ENCODE data around the gene CAMKMT. TPM values are rescaled to one million over a fixed set of nuclear protein-coding genes. Genes with fewer than 3 reads are reported as not detected.

Gene CAMKMT
- total RNA-seq, 1 experiment from 2014 or later: 2.7 TPM

DNA sequence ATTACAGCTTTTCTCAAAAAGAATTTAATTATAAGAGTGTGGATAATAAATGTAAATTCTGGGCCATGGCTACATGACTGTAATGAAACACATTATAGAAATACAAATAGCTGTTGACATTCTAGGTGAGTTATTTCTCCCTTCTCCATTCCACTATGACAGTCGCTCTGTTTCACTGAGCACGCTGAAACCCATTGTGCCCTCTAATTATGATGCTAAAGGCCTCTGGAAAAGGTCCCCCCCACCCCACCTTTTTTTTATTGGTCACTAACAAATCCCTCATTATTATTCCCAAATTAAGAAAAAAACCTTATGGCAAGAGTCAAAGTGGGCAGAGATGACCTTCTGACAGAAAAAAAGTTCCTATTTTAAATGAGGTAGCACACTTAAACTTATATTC lies 294.7 kb downstream of the CAMKMT start:
- no peak for ATAC-seq
- H3K9ac ChIP-seq (ENCODE audit: low read length): no peak overlapping the region
- intact Hi-C loops (cut with micrococcal nuclease): no loop called here
- no peaks in the 10 kb centered on the region for H3K9me3 ChIP-seq (ENCODE audit: low read length)
- ChIA-PET POLR2A (ENCODE audit: unreplicated experiment) (no interaction called here), CTCF (no interaction called here)
- TF ChIP-seq EZH2phosphoT487 (IDR thresholded peaks at IDR 0.05; ENCODE audit: borderline replicate concordance, low read length) (no peak), EZH2 (IDR thresholded peaks at IDR 0.05; ENCODE audit: low read length, unreplicated experiment) (no peak)
- TF ChIP-seq, protein P1, sequence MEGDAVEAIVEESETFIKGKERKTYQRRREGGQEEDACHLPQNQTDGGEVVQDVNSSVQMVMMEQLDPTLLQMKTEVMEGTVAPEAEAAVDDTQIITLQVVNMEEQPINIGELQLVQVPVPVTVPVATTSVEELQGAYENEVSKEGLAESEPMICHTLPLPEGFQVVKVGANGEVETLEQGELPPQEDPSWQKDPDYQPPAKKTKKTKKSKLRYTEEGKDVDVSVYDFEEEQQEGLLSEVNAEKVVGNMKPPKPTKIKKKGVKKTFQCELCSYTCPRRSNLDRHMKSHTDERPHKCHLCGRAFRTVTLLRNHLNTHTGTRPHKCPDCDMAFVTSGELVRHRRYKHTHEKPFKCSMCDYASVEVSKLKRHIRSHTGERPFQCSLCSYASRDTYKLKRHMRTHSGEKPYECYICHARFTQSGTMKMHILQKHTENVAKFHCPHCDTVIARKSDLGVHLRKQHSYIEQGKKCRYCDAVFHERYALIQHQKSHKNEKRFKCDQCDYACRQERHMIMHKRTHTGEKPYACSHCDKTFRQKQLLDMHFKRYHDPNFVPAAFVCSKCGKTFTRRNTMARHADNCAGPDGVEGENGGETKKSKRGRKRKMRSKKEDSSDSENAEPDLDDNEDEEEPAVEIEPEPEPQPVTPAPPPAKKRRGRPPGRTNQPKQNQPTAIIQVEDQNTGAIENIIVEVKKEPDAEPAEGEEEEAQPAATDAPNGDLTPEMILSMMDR (conservative IDR thresholded peaks at IDR 0.05; ENCODE audit: low read depth, low read length): no peak
- H3K27me3 ChIP-seq (ENCODE audit: low read length): no peaks in the 10 kb centered on the region
- H3K27ac ChIP-seq (ENCODE audit: low read length): no peak overlapping the region
- BruUV-seq (replicated peaks): no TSS peak
- no peak overlapping the region for H2AFZ ChIP-seq (ENCODE audit: low read length)
- no peak for DNase-seq
- no peaks in the 10 kb centered on the region for H3F3A ChIP-seq (ENCODE audit: low read length, unreplicated experiment)
- H4K20me1 ChIP-seq (ENCODE audit: low read length): no peaks in the 10 kb centered on the region
- no peak overlapping the region for H3K4me2 ChIP-seq (ENCODE audit: low read length)
- H3K4me1 ChIP-seq (ENCODE audit: insufficient read depth, low read length): no peaks in the 10 kb centered on the region
- no peaks in the 10 kb centered on the region for H3K79me2 ChIP-seq (ENCODE audit: low read length)
- H3K9me2 ChIP-seq (replicated peaks; ENCODE audit: low read length): no peaks in the 10 kb centered on the region
- no peaks in the 10 kb centered on the region for H3K36me3 ChIP-seq (ENCODE audit: low read depth, low read length)
- H3K4me3 ChIP-seq (ENCODE audit: low read length): no peak overlapping the region

DNA sequence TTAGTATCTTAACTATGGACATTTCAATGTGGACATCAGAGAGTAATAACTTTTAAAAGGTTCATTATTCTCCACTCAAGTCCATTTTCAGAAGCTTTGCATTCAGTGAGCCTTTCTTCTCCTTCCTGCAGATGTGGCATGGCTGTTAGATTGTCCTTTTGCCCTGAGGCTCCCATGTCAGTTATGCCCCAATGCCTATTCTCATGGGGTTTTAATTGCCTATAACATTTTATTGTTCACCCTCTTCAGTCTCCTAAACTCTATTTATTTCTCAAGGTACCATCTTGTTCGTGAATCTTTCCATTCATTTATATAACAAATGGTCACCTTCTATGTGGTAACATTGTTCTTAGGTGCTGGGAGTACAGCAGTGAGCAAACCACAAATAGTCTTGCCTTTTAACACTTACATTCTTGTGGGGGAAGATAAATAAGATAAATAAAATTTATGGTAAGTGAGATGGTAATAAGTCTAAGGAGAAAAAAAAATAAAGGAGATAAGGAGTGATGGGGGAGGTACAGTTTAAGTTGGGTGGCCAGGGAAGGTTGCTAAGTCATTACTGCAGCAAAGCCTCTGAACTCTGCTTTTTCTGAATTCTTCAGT lies 301.8 kb downstream of the CAMKMT start:
- BruUV-seq (replicated peaks): no TSS peak

DNA sequence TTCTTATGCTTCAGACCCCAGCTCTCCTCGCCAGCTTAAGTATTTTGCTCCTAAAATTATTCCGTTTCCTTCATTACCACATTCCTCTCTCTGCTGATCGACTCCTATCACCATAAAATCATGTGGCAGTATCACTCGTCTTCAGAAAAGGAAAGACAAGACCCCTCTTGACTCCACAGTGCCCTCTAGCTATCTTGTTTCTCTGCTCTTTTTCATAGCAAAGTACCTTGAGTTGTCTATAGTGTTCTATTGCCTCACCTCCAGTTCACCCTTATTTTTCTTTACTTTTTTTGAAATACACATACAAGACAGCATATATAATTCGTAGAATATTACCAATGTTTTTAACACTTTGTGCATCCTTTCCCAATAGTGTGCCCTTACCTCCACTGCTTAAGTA lies 306.6 kb downstream of the CAMKMT start:
- intact Hi-C loops (cut with micrococcal nuclease): no loop called here
- TF ChIP-seq, protein P1 (conservative IDR thresholded peaks at IDR 0.05; ENCODE audit: low read depth, low read length): peak; percentile 71
- TF ChIP-seq EZH2 (IDR thresholded peaks at IDR 0.05; ENCODE audit: low read length, unreplicated experiment): no peak
- no peak for TF ChIP-seq EZH2phosphoT487 (IDR thresholded peaks at IDR 0.05; ENCODE audit: borderline replicate concordance, low read length)
- peak; percentile 48 for DNase-seq

More for the DNA sequence above, 301.8 kb downstream of the CAMKMT start:
- Histone ChIP-seq H3K36me3 (ENCODE audit: low read depth, low read length) (no peaks in the 10 kb centered on the region), H3K4me1 (ENCODE audit: insufficient read depth, low read length) (no peaks in the 10 kb centered on the region), H3K27me3 (ENCODE audit: low read length) (no peaks in the 10 kb centered on the region), H3K27ac (ENCODE audit: low read length) (no peak overlapping the region), H3K79me2 (ENCODE audit: low read length) (no peaks in the 10 kb centered on the region), H2AFZ (ENCODE audit: low read length) (no peak overlapping the region), H3K4me2 (ENCODE audit: low read length) (no peak overlapping the region), H3K9me2 (replicated peaks; ENCODE audit: low read length) (no peaks in the 10 kb centered on the region), H4K20me1 (ENCODE audit: low read length) (no peaks in the 10 kb centered on the region), H3K4me3 (ENCODE audit: low read length) (no peak overlapping the region), H3F3A (ENCODE audit: low read length, unreplicated experiment) (no peaks in the 10 kb centered on the region), H3K9ac (ENCODE audit: low read length) (no peak overlapping the region), H3K9me3 (ENCODE audit: low read length) (no peaks in the 10 kb centered on the region)
- intact Hi-C loops (cut with micrococcal nuclease): no loop called here
- ATAC-seq (no peak), DNase-seq (no peak)
- TF ChIP-seq EZH2 (IDR thresholded peaks at IDR 0.05; ENCODE audit: low read length, unreplicated experiment): no peak
- no peak for TF ChIP-seq EZH2phosphoT487 (IDR thresholded peaks at IDR 0.05; ENCODE audit: borderline replicate concordance, low read length)
- TF ChIP-seq, protein P1 (conservative IDR thresholded peaks at IDR 0.05; ENCODE audit: low read depth, low read length): no peak
- CTCF ChIA-PET: no interaction called here
- POLR2A ChIA-PET (ENCODE audit: unreplicated experiment): no interaction called here

More for the DNA sequence above, 306.6 kb downstream of the CAMKMT start:
- H4K20me1 ChIP-seq (ENCODE audit: low read length): no peaks in the 10 kb centered on the region
- ATAC-seq: no peak
- H3K4me2 ChIP-seq (ENCODE audit: low read length): no peak overlapping the region
- no peaks in the 10 kb centered on the region for H3K4me1 ChIP-seq (ENCODE audit: insufficient read depth, low read length)
- no peak overlapping the region for H3K27ac ChIP-seq (ENCODE audit: low read length)
- no peak overlapping the region for H3K9ac ChIP-seq (ENCODE audit: low read length)
- H3K9me2 ChIP-seq (replicated peaks; ENCODE audit: low read length): no peaks in the 10 kb centered on the region
- BruUV-seq (replicated peaks): no TSS peak
- no peaks in the 10 kb centered on the region for H3K27me3 ChIP-seq (ENCODE audit: low read length)
- H3K9me3 ChIP-seq (ENCODE audit: low read length): no peaks in the 10 kb centered on the region
- no peak overlapping the region for H3K4me3 ChIP-seq (ENCODE audit: low read length)
- CTCF ChIA-PET: interaction anchor here (0.6 kb wide), 1 partner anchor 717 kb away, joined by 3 read pairs; no protein-coding TSS in a partner anchor
- no peaks in the 10 kb centered on the region for H3K79me2 ChIP-seq (ENCODE audit: low read length)
- POLR2A ChIA-PET (ENCODE audit: unreplicated experiment): no interaction called here
- H3F3A ChIP-seq (ENCODE audit: low read length, unreplicated experiment): no peaks in the 10 kb centered on the region
- H3K36me3 ChIP-seq (ENCODE audit: low read depth, low read length): no peaks in the 10 kb centered on the region
- no peak overlapping the region for H2AFZ ChIP-seq (ENCODE audit: low read length)

All from PC-3 (cell line).